ENCODE data around the gene PPP4R2.
A peak's percentile ranks its signal among the peaks of the same experiment; 100 is the strongest.
"Not testable (repeated sequence)": the region's sequence is repeated elsewhere in the genome, so short reads cannot be mapped to it uniquely, and the experiment has no call there.

The PPP4R2 gene

GRCh38 chr3:73026111-73026759 is 29.6 kb downstream of the PPP4R2 start:
- peak; percentile 38 for DNase-seq (ENCODE audit: low spot score)

GRCh38 chr3:73026760-73027113 is 30.1 kb downstream of the PPP4R2 start:
- DNase-seq (ENCODE audit: low spot score) = no peak

GRCh38 chr3:73028803-73029202 is 32.2 kb downstream of the PPP4R2 start:
- no peak for DNase-seq (ENCODE audit: low spot score)

GRCh38 chr3:73029321-73029796 is 32.7 kb downstream of the PPP4R2 start:
- no peak for DNase-seq (ENCODE audit: low spot score)

- no peak for DNase-seq (ENCODE audit: low spot score)
Observed at GRCh38 chr3:73030073-73030597, 33.5 kb downstream of the PPP4R2 start.

- DNase-seq (ENCODE audit: low spot score) = no peak
Observed at GRCh38 chr3:73031573-73032103, 35.0 kb downstream of the PPP4R2 start.

GRCh38 chr3:73036694-73037591 is 40.3 kb downstream of the PPP4R2 start:
- no peak for DNase-seq (ENCODE audit: low spot score)

- DNase-seq (ENCODE audit: low spot score) = no peak
Observed at GRCh38 chr3:73041537-73041936, 44.9 kb downstream of the PPP4R2 start.

GRCh38 chr3:73043414-73043813 is 46.8 kb downstream of the PPP4R2 start:
- DNase-seq (ENCODE audit: low spot score) = no peak

GRCh38 chr3:73045391-73045790 is 48.8 kb downstream of the PPP4R2 start:
- no peak for DNase-seq (ENCODE audit: low spot score)

- no peak for DNase-seq (ENCODE audit: low spot score)
Observed at GRCh38 chr3:73046195-73046594, 49.6 kb downstream of the PPP4R2 start.

- DNase-seq (ENCODE audit: low spot score) = no peak
Observed at GRCh38 chr3:73049319-73049718, 52.7 kb downstream of the PPP4R2 start.

GRCh38 chr3:73052857-73053256 is 56.2 kb downstream of the PPP4R2 start:
- DNase-seq (ENCODE audit: low spot score) = no peak

GRCh38 chr3:73055583-73055982 is 59.0 kb downstream of the PPP4R2 start:
- DNase-seq (ENCODE audit: low spot score) = no peak

- DNase-seq (ENCODE audit: low spot score) = peak; percentile 73
Observed at GRCh38 chr3:73056014-73056844, 59.6 kb downstream of the PPP4R2 start.

- no peak for DNase-seq (ENCODE audit: low spot score)
Observed at GRCh38 chr3:73056845-73057150, 60.2 kb downstream of the PPP4R2 start.

- no peak for DNase-seq (ENCODE audit: low spot score)
Observed at GRCh38 chr3:73060302-73060723, 63.7 kb downstream of the PPP4R2 start.

GRCh38 chr3:73061416-73061815 is 64.8 kb downstream of the PPP4R2 start, which contains the start of gene EBLN2:
Gene EBLN2 (plus strand): TSS chr3:73061659. CDS start chr3:73062082, 423 bp downstream.
- no peak for DNase-seq (ENCODE audit: low spot score)

GRCh38 chr3:73066243-73066642 is 69.6 kb downstream of the PPP4R2 start:
- not testable (repeated sequence) for DNase-seq (ENCODE audit: low spot score)

GRCh38 chr3:73068419-73068818 is 71.8 kb downstream of the PPP4R2 start:
- no peak for DNase-seq (ENCODE audit: low spot score)

- DNase-seq (ENCODE audit: low spot score) = no peak
Observed at GRCh38 chr3:73069187-73069586, 72.6 kb downstream of the PPP4R2 start.
